Fibroblast of lung (primary cell): ENCODE data around the gene PRR13.

ENCODE experiments used
- CTCF ChIP-seq, 2 donors: IDR thresholded peaks in 1 of 2; conservative IDR thresholded peaks in 1 of 2; 1 replicate in 1 of 2; 2 replicates in 1 of 2; pipeline ENCODE4 v1.5.1; 2011 to 2012; ENCODE audit warnings: low read length in 2 of 2, control low read depth in 1 of 2, inconsistent platforms in 1 of 2, low read depth in 1 of 2, mild to moderate bottlenecking in 1 of 2
- EZH2 ChIP-seq: IDR thresholded peaks from 2 replicates; pipeline ENCODE4 v1.5.1; 2012; ENCODE audit warnings: low read length, control low read depth, mild to moderate bottlenecking; ENCODE audit errors: missing control alignments

DNA sequence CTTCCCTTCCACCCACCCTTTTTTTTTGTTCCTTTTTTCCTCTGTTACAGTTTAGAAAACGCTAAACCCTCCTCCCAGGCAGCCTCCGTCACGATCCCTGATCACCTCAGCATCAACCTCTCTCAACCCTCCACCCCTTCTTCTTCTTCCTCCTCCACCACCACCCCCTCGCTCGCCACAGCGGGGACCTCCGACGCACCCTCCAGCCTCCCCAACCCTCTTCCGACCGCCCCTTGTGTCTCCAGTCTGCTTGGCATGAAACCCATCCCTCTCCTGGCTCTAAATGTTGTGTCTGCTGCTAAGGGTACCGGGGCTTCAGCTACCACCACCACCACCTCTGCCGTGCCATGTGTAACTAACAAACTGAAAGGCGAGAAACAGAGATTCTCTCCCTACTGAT lies 33.3 kb downstream of the PRR13 start:
- TF ChIP-seq CTCF (conservative IDR thresholded peaks at IDR 0.05 in 1 of 2, IDR thresholded peaks at IDR 0.05 in 1 of 2; ENCODE audit: low read depth in 1 of 2, low read length in 2 of 2) (no peak), EZH2 (no peak)
